GM23248 (cell line): Measurements from ENCODE around the gene RASGEF1C.

ENCODE experiments used
- EZH2 ChIP-seq: fragments of 200-600 bp; sonication (generic); IDR thresholded peaks from 2 replicates; pipeline ENCODE4 v1.6.1; 2018; ENCODE audit warnings: antibody characterized with exemption, mild to moderate bottlenecking; ENCODE audit not compliant: insufficient read depth, poor library complexity, severe bottlenecking
- EZH2phosphoT487 ChIP-seq: fragments of 200-600 bp; sonication (generic); IDR thresholded peaks from 2 replicates; pipeline ENCODE4 v1.6.1; 2018; ENCODE audit warnings: antibody characterized with exemption, moderate library complexity, mild to moderate bottlenecking, low read depth; ENCODE audit not compliant: insufficient read depth

DNA sequence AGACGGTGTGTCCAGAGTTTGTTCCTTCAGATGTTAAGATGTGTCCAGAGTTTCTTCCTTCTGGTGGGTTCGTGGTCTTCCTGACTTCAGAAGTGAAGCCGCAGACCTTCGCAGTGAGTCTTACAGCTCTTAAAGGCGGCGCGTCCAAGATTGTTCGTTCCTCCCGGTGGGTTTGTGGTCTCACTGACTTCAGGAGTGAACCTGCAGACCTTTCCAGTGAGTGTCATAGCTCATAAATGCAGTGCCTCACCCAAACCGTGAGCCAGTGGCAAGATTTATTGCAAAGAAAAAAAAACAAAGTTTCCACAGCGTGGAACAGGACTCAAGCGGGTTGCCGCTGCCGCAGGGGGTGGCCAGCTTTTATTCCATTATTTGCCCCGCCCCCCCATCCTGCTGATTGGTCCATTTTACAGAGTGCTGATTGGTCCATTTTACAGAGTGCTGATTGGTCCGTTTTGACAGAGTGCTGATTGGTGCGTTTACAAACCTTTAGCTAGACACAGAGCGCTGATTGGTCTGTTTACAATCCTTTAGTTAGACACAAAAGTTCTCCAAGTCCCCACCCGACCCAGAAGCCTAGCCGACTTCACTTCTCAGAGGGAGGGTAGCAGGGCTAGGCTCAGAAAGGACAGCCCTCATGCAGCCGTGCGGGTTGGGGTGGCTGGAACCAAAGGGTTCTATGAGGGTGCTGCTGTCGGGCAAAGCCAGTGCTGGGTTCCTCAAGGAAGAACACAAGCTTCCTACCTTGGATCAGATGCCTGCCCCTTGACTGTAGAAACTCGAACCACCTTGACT, 128.3 kb downstream of the RASGEF1C start:
- TF ChIP-seq EZH2phosphoT487: no peak
- no peak for TF ChIP-seq EZH2
